Measurements from ENCODE around the gene FAM89B. TPM values are rescaled to one million over a fixed set of nuclear protein-coding genes. Genes with fewer than 3 reads are reported as not detected.
"Not testable (repeated sequence)": the region's sequence is repeated elsewhere in the genome, so short reads cannot be mapped to it uniquely, and the experiment has no call there.

FAM89B gene
- total and polyA plus RNA-seq, 7 donors: 34.0 to 96.7 (median 63.3) TPM

- intact Hi-C loops (cut with DNase I): no loop called here
- no peaks in the 10 kb centered on the region for H3K9me3 ChIP-seq
- H3K27me3 ChIP-seq: no peaks in the 10 kb centered on the region
- peaks cover 0 to 50% (median 47%) of the 10 kb centered on the region in 4 donors for H3K4me1 ChIP-seq
- H3K36me3 ChIP-seq: no peaks in the 10 kb centered on the region
- peak; percentile 89 for DNase-seq
- 20 to 48% methylated on average over 15 of the region's 15 CpGs for WGBS, 2 donors
- no peak overlapping the region for H3K4me3 ChIP-seq
- TF ChIP-seq POLR2A (IDR thresholded peaks at IDR 0.05): no peak
- peak in 1 of 4 donors; percentile 25 for TF ChIP-seq POLR2AphosphoS5 (IDR thresholded peaks at IDR 0.05)
- TF ChIP-seq EP300 (IDR thresholded peaks at IDR 0.05): no peak
- no peak for TF ChIP-seq CTCF (IDR thresholded peaks at IDR 0.05)
- peak overlapping the region; percentile 96 to 99 (median 98) for H3K27ac ChIP-seq
Observed at GRCh38 chr11:65560555-65561418, 11.6 kb upstream of the FAM89B start.

GRCh38 chr11:65562020-65562419 is 10.3 kb upstream of the FAM89B start:
- Histone ChIP-seq H3K4me1 (peaks cover 0 to 45% (median 35%) of the 10 kb centered on the region in 4 donors), H3K27ac (peak overlapping the region in 1 of 4 donors; percentile 22), H3K27me3 (no peaks in the 10 kb centered on the region), H3K4me3 (no peak overlapping the region), H3K9me3 (no peaks in the 10 kb centered on the region), H3K36me3 (no peaks in the 10 kb centered on the region)
- WGBS, 2 donors: 66 to 82% methylated on average over 7 of the region's 7 CpGs
- no peak for DNase-seq
- TF ChIP-seq POLR2A (IDR thresholded peaks at IDR 0.05) (no peak), EP300 (IDR thresholded peaks at IDR 0.05) (no peak), CTCF (IDR thresholded peaks at IDR 0.05) (no peak), POLR2AphosphoS5 (IDR thresholded peaks at IDR 0.05) (no peak)
- intact Hi-C loops (cut with DNase I): no loop called here

- Histone ChIP-seq H3K9me3 (no peaks in the 10 kb centered on the region), H3K4me3 (no peak overlapping the region), H3K27me3 (no peaks in the 10 kb centered on the region), H3K4me1 (peaks cover 0 to 47% (median 32%) of the 10 kb centered on the region in 4 donors), H3K27ac (peak overlapping the region in 1 of 4 donors; percentile 22), H3K36me3 (peaks cover 0 to 3% (median 0%) of the 10 kb centered on the region in 4 donors)
- intact Hi-C loops (cut with DNase I): no loop called here
- WGBS, 2 donors: 86 to 91% methylated on average over 9 of the region's 9 CpGs
- TF ChIP-seq CTCF (IDR thresholded peaks at IDR 0.05) (no peak), POLR2AphosphoS5 (IDR thresholded peaks at IDR 0.05) (no peak), EP300 (IDR thresholded peaks at IDR 0.05) (no peak), POLR2A (IDR thresholded peaks at IDR 0.05) (no peak)
- DNase-seq: no peak
Observed at GRCh38 chr11:65562788-65563187, 9.6 kb upstream of the FAM89B start.

GRCh38 chr11:65563601-65564000 is 8.7 kb upstream of the FAM89B start:
- peak overlapping the region in 1 of 4 donors; percentile 38 for H3K27ac ChIP-seq
- no peak for TF ChIP-seq POLR2A (IDR thresholded peaks at IDR 0.05)
- H3K4me3 ChIP-seq: no peak overlapping the region
- intact Hi-C loops (cut with DNase I): no loop called here
- peaks cover 0 to 52% (median 38%) of the 10 kb centered on the region in 4 donors for H3K4me1 ChIP-seq
- 94 to 99% methylated on average over 4 of the region's 4 CpGs for WGBS, 2 donors
- peaks cover 0 to 6% (median 0%) of the 10 kb centered on the region in 4 donors for H3K36me3 ChIP-seq
- no peaks in the 10 kb centered on the region for H3K9me3 ChIP-seq
- DNase-seq: no peak
- no peaks in the 10 kb centered on the region for H3K27me3 ChIP-seq

- H3K4me3 ChIP-seq; H3K36me3 ChIP-seq; DNase-seq; H3K27me3 ChIP-seq; intact Hi-C loops (cut with DNase I); H3K9me3 ChIP-seq: not testable (repeated sequence)
- Histone ChIP-seq H3K4me1 (peaks cover 0 to 49% (median 35%) of the 10 kb centered on the region in 4 donors), H3K27ac (peak overlapping the region; percentile 4 to 98 (median 15))
- WGBS, 2 donors: 79 to 90% methylated on average over 12 of the region's 12 CpGs
Observed at GRCh38 chr11:65564879-65565559, 7.3 kb upstream of the FAM89B start.

All from sigmoid colon (tissue), 7 donors.